ENCODE measurements around the gene NUDC.
A peak's percentile ranks its signal among the peaks of the same experiment; 100 is the strongest.

The NUDC gene

DNA sequence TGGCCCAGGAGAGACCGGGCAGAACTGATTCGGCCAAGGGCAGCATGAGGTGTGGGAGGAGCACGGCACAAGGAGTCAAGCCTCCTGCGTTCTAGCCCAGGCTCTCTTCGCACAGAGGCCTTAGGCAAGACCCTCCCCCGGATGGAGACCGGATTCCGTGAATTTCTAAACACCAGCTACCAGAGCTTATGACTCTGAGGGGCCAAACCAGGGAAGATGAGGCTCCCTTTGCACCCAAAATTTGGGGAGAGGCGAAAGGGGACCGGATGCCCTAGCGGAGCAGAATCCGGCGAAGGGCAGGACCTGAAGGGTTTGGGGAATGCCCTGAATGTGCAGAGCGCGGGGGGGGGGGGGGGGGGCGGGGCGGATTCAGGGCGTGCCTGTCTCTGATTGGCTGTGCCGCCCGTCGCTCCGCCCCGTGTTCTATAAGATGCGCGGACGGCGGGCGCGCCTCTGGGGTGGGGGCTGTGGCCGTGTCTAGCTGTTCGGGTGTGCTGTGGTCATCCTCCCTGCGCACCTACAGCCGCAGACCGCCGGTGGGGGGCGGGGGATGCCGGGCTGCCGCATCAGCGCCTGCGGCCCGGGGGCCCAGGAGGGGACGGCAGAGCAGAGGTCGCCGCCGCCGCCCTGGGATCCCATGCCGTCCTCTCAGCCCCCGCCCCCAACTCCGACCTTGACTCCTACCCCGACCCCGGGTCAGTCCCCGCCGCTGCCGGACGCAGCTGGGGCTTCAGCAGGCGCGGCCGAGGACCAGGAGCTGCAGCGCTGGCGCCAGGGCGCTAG is 71.9 kb downstream of the NUDC start, which contains the start of gene TRNP1:
Gene TRNP1, plus strand, starts transcription at position 456 of the 783 bp plus-strand sequence. Its CDS starts 95 bp downstream, at position 551.
- H3K27ac ChIP-seq (ENCODE audit: low read depth, low read length), result peak within 1 kb of the TSS; percentile 79
- H3K4me3 ChIP-seq (ENCODE audit: low read depth, low read length), result peak within 1 kb of the TSS; percentile 90
- H3K36me3 ChIP-seq (ENCODE audit: control insufficient read depth, insufficient read depth, low read length), result peaks cover 17% of the 10 kb centered on the region
- peak within 1 kb of the TSS; percentile 78 for H3K9ac ChIP-seq (ENCODE audit: low read depth, low read length)
- H3K4me1 ChIP-seq (ENCODE audit: control insufficient read depth, insufficient read depth, low read length), result peaks cover 34% of the 10 kb centered on the region
- H3K9me3 ChIP-seq (ENCODE audit: control insufficient read depth, insufficient read depth, low read length), result no peaks in the 10 kb centered on the region
- no peaks in the 10 kb centered on the region for H3K27me3 ChIP-seq (ENCODE audit: control insufficient read depth, insufficient read depth, low read length)

DNA sequence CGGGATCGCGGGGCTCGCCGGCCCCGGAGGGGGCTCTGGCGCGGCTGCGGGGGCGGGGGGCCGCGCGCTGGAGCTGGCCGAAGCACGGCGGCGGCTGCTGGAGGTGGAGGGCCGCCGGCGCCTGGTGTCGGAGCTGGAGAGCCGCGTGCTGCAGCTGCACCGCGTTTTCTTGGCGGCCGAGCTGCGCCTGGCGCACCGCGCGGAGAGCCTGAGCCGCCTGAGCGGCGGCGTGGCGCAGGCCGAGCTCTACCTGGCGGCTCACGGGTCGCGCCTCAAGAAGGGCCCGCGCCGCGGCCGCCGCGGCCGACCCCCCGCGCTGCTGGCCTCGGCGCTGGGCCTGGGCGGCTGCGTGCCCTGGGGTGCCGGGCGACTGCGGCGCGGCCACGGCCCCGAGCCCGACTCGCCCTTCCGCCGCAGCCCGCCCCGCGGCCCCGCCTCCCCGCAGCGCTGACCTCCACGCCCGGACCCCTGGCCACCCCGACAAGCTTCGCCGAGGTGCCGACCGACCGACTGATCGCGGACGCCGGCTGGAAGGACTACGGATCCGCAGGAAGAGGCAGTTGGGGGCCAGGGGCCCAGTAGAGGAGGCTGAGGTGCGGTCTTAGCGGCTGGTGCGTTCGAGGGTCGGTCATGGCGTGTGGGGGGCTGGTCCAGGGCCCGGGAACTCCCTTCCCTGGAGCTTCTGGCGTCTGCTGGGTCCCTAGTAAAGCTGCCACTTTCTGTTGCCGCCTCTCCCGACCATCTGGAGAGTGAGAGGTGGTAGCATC is 72.7 kb downstream of the NUDC start:
- Histone ChIP-seq H3K36me3 (ENCODE audit: control insufficient read depth, insufficient read depth, low read length) (peaks cover 17% of the 10 kb centered on the region), H3K4me3 (ENCODE audit: low read depth, low read length) (peak overlapping the region; percentile 90), H3K9me3 (ENCODE audit: control insufficient read depth, insufficient read depth, low read length) (no peaks in the 10 kb centered on the region), H3K27me3 (ENCODE audit: control insufficient read depth, insufficient read depth, low read length) (no peaks in the 10 kb centered on the region), H3K9ac (ENCODE audit: low read depth, low read length) (peak overlapping the region; percentile 78), H3K27ac (ENCODE audit: low read depth, low read length) (no peak overlapping the region), H3K4me1 (ENCODE audit: control insufficient read depth, insufficient read depth, low read length) (peaks cover 42% of the 10 kb centered on the region)

DNA sequence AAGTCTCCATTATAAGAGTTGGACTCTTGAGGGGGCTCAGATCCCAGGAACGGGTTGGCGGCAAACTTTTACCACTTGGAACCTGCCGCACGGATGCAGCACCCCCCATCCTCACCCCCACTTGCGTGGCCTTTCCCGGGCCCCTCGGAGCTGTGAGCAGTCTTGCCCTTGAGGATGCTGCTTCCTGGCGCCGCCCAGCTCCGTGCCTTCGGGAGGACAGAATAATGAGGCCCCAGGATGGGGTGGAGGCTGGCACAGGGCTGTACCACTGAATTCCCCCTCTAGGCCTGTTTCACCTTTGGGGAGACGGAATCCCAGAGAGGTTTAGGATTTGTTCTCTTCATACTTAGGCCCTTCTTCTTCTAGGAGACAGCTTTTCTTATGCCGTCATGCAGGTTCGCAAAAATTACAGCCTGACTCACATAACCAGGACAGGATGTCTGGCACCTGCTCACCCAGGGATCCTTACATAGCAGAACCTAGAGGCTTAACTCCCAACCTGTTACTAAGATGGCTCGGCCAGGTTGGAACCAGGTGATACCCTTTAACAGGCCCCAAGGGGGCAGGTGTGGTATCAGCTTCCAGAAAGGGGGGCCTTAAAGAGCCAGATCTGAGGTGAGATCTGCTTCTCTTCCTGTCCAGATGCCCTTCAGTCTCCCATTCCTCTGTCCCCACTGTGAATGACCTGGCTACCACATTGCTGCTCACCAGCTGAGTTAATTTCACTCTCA is 73.4 kb downstream of the NUDC start:
- no peak overlapping the region for H3K27ac ChIP-seq (ENCODE audit: low read depth, low read length)

DNA sequence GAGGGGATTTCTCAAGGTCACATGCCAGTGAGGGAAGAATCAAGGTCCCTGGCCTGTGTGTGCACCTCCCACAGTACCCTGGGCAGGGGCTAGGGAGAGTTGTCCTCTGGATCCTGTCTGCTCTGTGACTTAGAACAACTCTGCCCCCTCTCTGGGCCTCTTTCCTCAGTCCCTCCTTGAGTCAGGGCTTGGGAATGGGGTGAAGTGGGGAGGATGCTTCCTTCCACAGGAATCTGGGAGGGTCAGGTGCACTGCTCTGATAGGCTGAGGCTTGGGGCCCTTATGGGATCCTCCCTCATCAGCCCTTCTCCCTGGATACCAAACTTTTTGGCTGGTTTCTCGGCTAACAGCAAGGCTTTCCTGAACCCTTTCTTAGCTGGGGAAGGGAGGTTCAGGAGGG is 74.5 kb downstream of the NUDC start:
- Histone ChIP-seq H3K4me1 (ENCODE audit: control insufficient read depth, insufficient read depth, low read length) (peaks cover 58% of the 10 kb centered on the region), H3K36me3 (ENCODE audit: control insufficient read depth, insufficient read depth, low read length) (peaks cover 31% of the 10 kb centered on the region), H3K27me3 (ENCODE audit: control insufficient read depth, insufficient read depth, low read length) (no peaks in the 10 kb centered on the region), H3K4me3 (ENCODE audit: low read depth, low read length) (peak overlapping the region; percentile 11; the same call in 1 of the 2 replicates), H3K27ac (ENCODE audit: low read depth, low read length) (no peak overlapping the region), H3K9me3 (ENCODE audit: control insufficient read depth, insufficient read depth, low read length) (no peaks in the 10 kb centered on the region), H3K9ac (ENCODE audit: low read depth, low read length) (no peak overlapping the region)

More for the DNA sequence above, 73.4 kb downstream of the NUDC start:
- Histone ChIP-seq H3K36me3 (ENCODE audit: control insufficient read depth, insufficient read depth, low read length) (peaks cover 20% of the 10 kb centered on the region), H3K9ac (ENCODE audit: low read depth, low read length) (peak overlapping the region; percentile 78), H3K4me3 (ENCODE audit: low read depth, low read length) (peak overlapping the region; percentile 90), H3K9me3 (ENCODE audit: control insufficient read depth, insufficient read depth, low read length) (no peaks in the 10 kb centered on the region), H3K27me3 (ENCODE audit: control insufficient read depth, insufficient read depth, low read length) (no peaks in the 10 kb centered on the region), H3K4me1 (ENCODE audit: control insufficient read depth, insufficient read depth, low read length) (peaks cover 50% of the 10 kb centered on the region)
